ENCODE results near the gene DEPDC1B.
A peak's percentile ranks its signal among the peaks of the same experiment; 100 is the strongest.
"Not testable (repeated sequence)": the region's sequence is repeated elsewhere in the genome, so short reads cannot be mapped to it uniquely, and the experiment has no call there.

Gene DEPDC1B

GRCh38 chr5:60584304-60584703 lies 115.7 kb downstream of the DEPDC1B start:
- no peak for DNase-seq (ENCODE audit: low spot score)

GRCh38 chr5:60583616-60584015 lies 116.3 kb downstream of the DEPDC1B start:
- no peak for DNase-seq (ENCODE audit: low spot score)

- no peak for DNase-seq (ENCODE audit: low spot score)
Measured at GRCh38 chr5:60578315-60578714, 121.7 kb downstream of the DEPDC1B start.

GRCh38 chr5:60577116-60577515 lies 122.8 kb downstream of the DEPDC1B start:
- DNase-seq (ENCODE audit: low spot score), result peak; percentile 49

GRCh38 chr5:60576425-60576824 lies 123.5 kb downstream of the DEPDC1B start:
- no peak for DNase-seq (ENCODE audit: low spot score)

- DNase-seq (ENCODE audit: low spot score), result no peak
Measured at GRCh38 chr5:60568646-60569045, 131.3 kb downstream of the DEPDC1B start.

- no peak for DNase-seq (ENCODE audit: low spot score)
Measured at GRCh38 chr5:60563696-60564324, 136.2 kb downstream of the DEPDC1B start.

GRCh38 chr5:60553291-60553690 lies 146.7 kb downstream of the DEPDC1B start:
- DNase-seq (ENCODE audit: low spot score), result not testable (repeated sequence)

- no peak for DNase-seq (ENCODE audit: low spot score)
Measured at GRCh38 chr5:60551829-60552228, 148.1 kb downstream of the DEPDC1B start.

- DNase-seq (ENCODE audit: low spot score), result no peak
Measured at GRCh38 chr5:60551250-60551649, 148.7 kb downstream of the DEPDC1B start.

- DNase-seq (ENCODE audit: low spot score), result no peak
Measured at GRCh38 chr5:60550311-60550710, 149.7 kb downstream of the DEPDC1B start.

- no peak for DNase-seq (ENCODE audit: low spot score)
Measured at GRCh38 chr5:60549841-60550240, 150.1 kb downstream of the DEPDC1B start.
